ENCODE data around the gene GATAD2B. TPM values are rescaled to one million over a fixed set of nuclear protein-coding genes. Genes with fewer than 3 reads are reported as not detected.
"Not testable (repeated sequence)": the region's sequence is repeated elsewhere in the genome, so short reads cannot be mapped to it uniquely, and the experiment has no call there.

GATAD2B gene
- polyA plus RNA-seq, 3 donors: 1.1 to 11.0 (median 2.0) TPM

DNA sequence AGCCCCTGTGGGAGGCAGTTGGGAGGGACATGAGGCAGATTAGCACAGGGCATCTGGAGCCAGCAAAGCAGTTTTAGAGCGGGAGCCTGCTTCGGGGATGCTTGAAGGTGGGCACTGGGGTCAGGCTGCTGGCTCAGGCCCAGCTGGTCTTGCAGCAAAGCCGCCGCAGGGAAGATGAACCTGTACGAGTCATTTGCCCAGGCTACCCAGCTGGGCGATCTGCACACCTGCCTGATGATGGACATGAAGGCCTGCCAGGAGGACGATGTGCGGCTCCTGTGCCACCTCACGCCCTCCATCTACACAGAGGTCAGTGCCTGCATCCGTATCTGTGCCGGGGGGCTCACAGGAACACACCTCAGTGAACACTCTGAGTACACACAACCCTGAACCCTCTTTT is 155.3 kb downstream of the GATAD2B start:
- Histone ChIP-seq H3K9ac (ENCODE audit: insufficient read depth, low read length, poor library complexity, severe bottlenecking) (no peak overlapping the region), H3K4me1 (ENCODE audit: control insufficient read depth in 1 of 2, insufficient read depth in 2 of 2, low read length in 2 of 2) (peaks cover 24% of the 10 kb centered on the region in 2 donors), H3K27me3 (ENCODE audit: control insufficient read depth in 2 of 2, insufficient read depth in 2 of 2, low read length in 2 of 2) (no peaks in the 10 kb centered on the region), H3K4me2 (replicated peaks; ENCODE audit: extremely low read depth, low read length, poor library complexity, severe bottlenecking) (no peak overlapping the region), H3K79me2 (ENCODE audit: insufficient read depth, low read length) (peaks cover 5% of the 10 kb centered on the region), H3K27ac (ENCODE audit: low read depth in 1 of 2, low read length in 2 of 2) (peak overlapping the region in 1 of 2 donors; percentile 69), H3K4me3 (replicated peaks in 1 of 3; ENCODE audit: low read depth in 2 of 3, low read length in 3 of 3) (no peak overlapping the region), H3K36me3 (replicated peaks in 1 of 2; ENCODE audit: control insufficient read depth in 1 of 2, insufficient read depth in 2 of 2, low read length in 2 of 2) (peaks cover 69 to 93% of the 10 kb centered on the region in 2 donors), H4K20me1 (ENCODE audit: insufficient read depth, low read length) (no peaks in the 10 kb centered on the region), H3K9me3 (replicated peaks in 1 of 2; ENCODE audit: control insufficient read depth in 1 of 2, insufficient read depth in 1 of 2, low read length in 2 of 2) (no peaks in the 10 kb centered on the region), H2AFZ (ENCODE audit: insufficient read depth, low read depth, low read length, poor library complexity, severe bottlenecking) (no peak overlapping the region)
- H3K9me3 Mint-ChIP-seq: no peaks in the 10 kb centered on the region
- H3K27me3 Mint-ChIP-seq (ENCODE audit: low read depth in 3 of 3): peaks cover 0 to 5% (median 0%) of the 10 kb centered on the region in 3 donors
- no peak for DNase-seq
- H3K4me1 Mint-ChIP-seq: peaks cover 28% of the 10 kb centered on the region
- H3K27ac Mint-ChIP-seq: peak overlapping the region in 2 of 7 donors; percentile 39 to 41
- TF ChIP-seq, protein P1, sequence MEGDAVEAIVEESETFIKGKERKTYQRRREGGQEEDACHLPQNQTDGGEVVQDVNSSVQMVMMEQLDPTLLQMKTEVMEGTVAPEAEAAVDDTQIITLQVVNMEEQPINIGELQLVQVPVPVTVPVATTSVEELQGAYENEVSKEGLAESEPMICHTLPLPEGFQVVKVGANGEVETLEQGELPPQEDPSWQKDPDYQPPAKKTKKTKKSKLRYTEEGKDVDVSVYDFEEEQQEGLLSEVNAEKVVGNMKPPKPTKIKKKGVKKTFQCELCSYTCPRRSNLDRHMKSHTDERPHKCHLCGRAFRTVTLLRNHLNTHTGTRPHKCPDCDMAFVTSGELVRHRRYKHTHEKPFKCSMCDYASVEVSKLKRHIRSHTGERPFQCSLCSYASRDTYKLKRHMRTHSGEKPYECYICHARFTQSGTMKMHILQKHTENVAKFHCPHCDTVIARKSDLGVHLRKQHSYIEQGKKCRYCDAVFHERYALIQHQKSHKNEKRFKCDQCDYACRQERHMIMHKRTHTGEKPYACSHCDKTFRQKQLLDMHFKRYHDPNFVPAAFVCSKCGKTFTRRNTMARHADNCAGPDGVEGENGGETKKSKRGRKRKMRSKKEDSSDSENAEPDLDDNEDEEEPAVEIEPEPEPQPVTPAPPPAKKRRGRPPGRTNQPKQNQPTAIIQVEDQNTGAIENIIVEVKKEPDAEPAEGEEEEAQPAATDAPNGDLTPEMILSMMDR (IDR thresholded peaks at IDR 0.05): no peak
- peaks cover 81 to 97% of the 10 kb centered on the region in 2 donors for H3K36me3 Mint-ChIP-seq
- no peak overlapping the region for H3K4me3 Mint-ChIP-seq
- 100% methylated on average over 11 of the region's 11 CpGs for WGBS (ENCODE audit: insufficient coverage)
- intact Hi-C loops (cut with micrococcal nuclease): no loop called here

DNA sequence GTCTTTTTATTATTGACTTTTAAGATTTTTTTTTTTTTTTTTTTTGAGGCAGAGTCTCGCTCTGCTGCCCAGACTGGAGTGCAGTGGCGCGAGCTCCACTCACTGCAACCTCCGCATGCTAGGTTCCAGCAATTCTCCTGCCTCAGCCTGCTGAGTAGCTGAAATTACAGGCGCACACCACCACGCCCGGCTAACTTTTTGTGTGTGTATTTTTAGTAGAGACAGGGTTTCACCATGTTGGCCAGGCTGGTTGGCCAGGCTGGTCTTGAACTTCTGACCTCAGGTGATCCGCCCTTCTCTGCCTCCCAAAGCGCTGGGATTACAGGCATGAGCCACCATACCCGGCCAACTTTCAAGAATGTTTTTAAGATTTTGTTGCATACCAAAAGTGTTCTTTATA is 156.1 kb downstream of the GATAD2B start:
- H2AFZ ChIP-seq (ENCODE audit: insufficient read depth, low read depth, low read length, poor library complexity, severe bottlenecking); H3K9ac ChIP-seq (ENCODE audit: insufficient read depth, low read length, poor library complexity, severe bottlenecking); H3K27ac ChIP-seq (ENCODE audit: low read depth in 1 of 2, low read length in 2 of 2); H3K27ac Mint-ChIP-seq; H3K4me3 ChIP-seq (replicated peaks in 1 of 3; ENCODE audit: low read depth in 2 of 3, low read length in 3 of 3); intact Hi-C loops (cut with micrococcal nuclease); H3K27me3 Mint-ChIP-seq (ENCODE audit: low read depth in 3 of 3); H3K4me3 Mint-ChIP-seq; H3K27me3 ChIP-seq (ENCODE audit: control insufficient read depth in 2 of 2, insufficient read depth in 2 of 2, low read length in 2 of 2); H3K9me3 Mint-ChIP-seq; DNase-seq; H3K9me3 ChIP-seq (replicated peaks in 1 of 2; ENCODE audit: control insufficient read depth in 1 of 2, insufficient read depth in 1 of 2, low read length in 2 of 2); H4K20me1 ChIP-seq (ENCODE audit: insufficient read depth, low read length); H3K4me2 ChIP-seq (replicated peaks; ENCODE audit: extremely low read depth, low read length, poor library complexity, severe bottlenecking); H3K79me2 ChIP-seq (ENCODE audit: insufficient read depth, low read length): not testable (repeated sequence)
- Mint-ChIP-seq H3K36me3 (peaks cover 83 to 97% of the 10 kb centered on the region in 2 donors), H3K4me1 (peaks cover 23% of the 10 kb centered on the region)
- H3K36me3 ChIP-seq (replicated peaks in 1 of 2; ENCODE audit: control insufficient read depth in 1 of 2, insufficient read depth in 2 of 2, low read length in 2 of 2): peaks cover 63 to 94% of the 10 kb centered on the region in 2 donors
- no CpG with 5 or more reads among the region's 10 CpGs for WGBS (ENCODE audit: insufficient coverage)
- H3K4me1 ChIP-seq (ENCODE audit: control insufficient read depth in 1 of 2, insufficient read depth in 2 of 2, low read length in 2 of 2): peaks cover 18% of the 10 kb centered on the region in 2 donors

Measured in CD14-positive monocyte (primary cell).